ENCODE measurements around the gene TSPOAP1.

TSPOAP1 gene

GRCh38 chr17:58334661-58335060 lies 6.1 kb upstream of the TSPOAP1 start:
- no peak for TF ChIP-seq CTCF (conservative IDR thresholded peaks at IDR 0.05)
- TF ChIP-seq ZFX (IDR thresholded peaks at IDR 0.05), result no peak

GRCh38 chr17:58334256-58334655 lies 5.7 kb upstream of the TSPOAP1 start:
- no peak overlapping the region for H3K27ac ChIP-seq
- TF ChIP-seq CTCF (conservative IDR thresholded peaks at IDR 0.05), result no peak
- TF ChIP-seq ZFX (IDR thresholded peaks at IDR 0.05), result no peak

More at GRCh38 chr17:58334661-58335060, 6.1 kb upstream of the TSPOAP1 start:
- no peak overlapping the region for H3K27ac ChIP-seq

GRCh38 chr17:58333736-58334207 lies 5.2 kb upstream of the TSPOAP1 start:
- TF ChIP-seq CTCF (conservative IDR thresholded peaks at IDR 0.05) (no peak), ZFX (IDR thresholded peaks at IDR 0.05) (no peak)
- no peak overlapping the region for H3K27ac ChIP-seq

GRCh38 chr17:58332778-58333735 lies 4.5 kb upstream of the TSPOAP1 start:
- TF ChIP-seq ZFX (IDR thresholded peaks at IDR 0.05) (no peak), CTCF (conservative IDR thresholded peaks at IDR 0.05) (no peak)
- H3K27ac ChIP-seq, result no peak overlapping the region

GRCh38 chr17:58331815-58332777 lies 3.5 kb upstream of the TSPOAP1 start:
- TF ChIP-seq CTCF (conservative IDR thresholded peaks at IDR 0.05), result no peak
- TF ChIP-seq ZFX (IDR thresholded peaks at IDR 0.05), result no peak
- H3K27ac ChIP-seq, result no peak overlapping the region

GRCh38 chr17:58330997-58331814 lies 2.6 kb upstream of the TSPOAP1 start:
- no peak for TF ChIP-seq ZFX (IDR thresholded peaks at IDR 0.05)
- no peak for TF ChIP-seq CTCF (conservative IDR thresholded peaks at IDR 0.05)
- no peak overlapping the region for H3K27ac ChIP-seq
